HTR-8/SVneo (cell line): ENCODE results near the gene TBCCD1.

Source experiments
- DNase-seq: peaks from one replicate; pipeline ENCODE4 v3.0.0; 2011; ENCODE audit warnings: low spot score, mixed read lengths; ENCODE audit not compliant: insufficient read length
- FAIRE-seq: peaks from 2 replicates; lab custom pipeline; 2011; peaks lifted over from hg19 to GRCh38; lab: Jason Lieb, UNC

Gene TBCCD1

DNA sequence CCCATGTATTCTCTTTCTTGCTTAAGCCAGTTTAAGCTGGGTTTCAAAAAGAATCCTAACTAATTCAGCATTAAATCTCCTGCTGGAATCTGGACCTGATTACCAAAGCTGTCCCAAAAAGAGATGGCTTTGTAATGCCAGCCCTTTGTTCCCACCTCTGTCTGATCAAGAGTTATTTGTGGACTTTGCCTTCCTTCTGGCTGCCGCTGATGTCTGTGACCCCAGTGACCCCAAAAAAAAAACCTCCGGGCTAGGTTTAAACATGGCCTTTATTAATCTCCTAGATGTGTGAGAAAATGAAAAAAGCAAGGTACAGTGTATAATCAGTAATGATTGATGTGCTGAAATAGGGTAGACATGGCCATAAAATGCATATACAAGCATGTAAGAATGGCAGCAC lies 43.7 kb downstream of the TBCCD1 start:
- no peak for FAIRE-seq
- DNase-seq = no peak

GRCh38 chr3:186523022-186523421 lies 44.1 kb downstream of the TBCCD1 start:
- FAIRE-seq = no peak
- DNase-seq = no peak

GRCh38 chr3:186520957-186521842 lies 45.9 kb downstream of the TBCCD1 start:
- no peak for FAIRE-seq
- DNase-seq = no peak

DNA sequence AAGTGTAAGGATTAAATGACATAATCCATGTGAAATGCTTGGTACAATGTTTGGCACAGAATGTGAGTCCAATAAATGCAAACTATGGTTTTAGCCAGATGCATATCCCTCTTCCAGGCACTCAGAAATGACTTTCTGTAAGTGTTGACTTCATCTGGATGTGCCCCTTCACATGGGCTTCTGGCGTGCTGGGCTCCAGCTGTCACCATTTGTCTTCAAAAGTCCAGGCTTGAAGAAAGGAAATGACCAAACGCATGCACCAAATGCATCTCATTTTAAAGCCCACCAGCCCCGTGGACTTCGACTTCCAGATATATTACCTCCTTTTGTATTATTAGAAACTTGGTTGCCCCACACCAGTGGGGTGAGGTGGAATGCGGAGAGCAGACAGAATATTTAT lies 46.7 kb downstream of the TBCCD1 start:
- FAIRE-seq (no peak), DNase-seq (no peak)

DNA sequence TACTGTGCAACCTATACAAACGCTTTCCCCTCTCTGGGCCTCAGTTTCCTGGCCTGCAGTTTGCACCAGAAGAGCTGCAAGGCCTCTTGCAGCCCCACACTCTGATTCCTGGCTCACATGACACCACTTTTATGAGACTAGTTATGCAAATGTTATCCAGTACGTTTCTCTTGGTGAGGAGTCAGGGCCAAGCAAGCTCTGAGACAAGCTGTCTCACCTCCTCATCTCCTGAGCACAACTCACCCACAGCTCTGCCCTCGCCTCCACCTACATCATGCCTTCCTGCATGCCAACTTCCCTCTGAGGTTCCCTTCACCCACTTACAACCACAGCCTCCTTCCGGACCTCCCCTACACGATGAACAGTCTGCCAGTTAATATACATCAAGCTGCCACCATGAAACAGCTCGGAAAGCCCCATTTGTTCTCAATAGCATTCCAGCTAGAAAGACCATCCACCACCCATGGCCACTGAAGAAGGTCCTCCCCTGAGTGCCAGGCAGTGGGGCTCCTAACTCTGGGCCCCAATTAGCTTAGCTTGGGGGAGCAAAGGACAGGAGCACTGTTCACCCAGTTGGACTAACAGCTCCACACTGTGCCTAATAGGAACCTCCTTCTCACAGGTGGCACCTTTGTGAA lies 48.0 kb downstream of the TBCCD1 start:
- FAIRE-seq (no peak), DNase-seq (no peak)

DNA sequence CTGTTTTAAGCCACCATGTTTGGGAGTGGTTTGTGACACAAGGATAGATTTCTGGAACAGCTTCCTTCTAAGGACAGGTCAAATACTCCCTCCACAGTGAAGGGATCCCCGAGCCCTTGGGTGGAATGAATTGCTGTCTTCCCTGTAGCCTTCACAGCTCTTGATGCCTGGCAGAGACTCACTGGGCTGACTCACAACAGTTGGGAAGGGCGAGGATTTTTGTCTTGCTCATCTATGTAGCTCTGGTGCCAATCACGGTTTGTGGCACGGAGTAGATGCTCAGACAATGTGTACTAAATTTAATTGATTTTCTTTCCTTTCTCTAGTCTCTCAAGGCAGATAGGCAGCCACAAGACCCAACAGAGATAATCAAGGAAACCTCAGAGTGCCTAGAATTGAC lies 49.9 kb downstream of the TBCCD1 start:
- no peak for FAIRE-seq

GRCh38 chr3:186516646-186517045 lies 50.5 kb downstream of the TBCCD1 start:
- no peak for FAIRE-seq
- DNase-seq = no peak

More for the DNA sequence above, 49.9 kb downstream of the TBCCD1 start:
- DNase-seq = no peak

GRCh38 chr3:186515125-186515524 lies 52.0 kb downstream of the TBCCD1 start:
- FAIRE-seq = no peak

DNA sequence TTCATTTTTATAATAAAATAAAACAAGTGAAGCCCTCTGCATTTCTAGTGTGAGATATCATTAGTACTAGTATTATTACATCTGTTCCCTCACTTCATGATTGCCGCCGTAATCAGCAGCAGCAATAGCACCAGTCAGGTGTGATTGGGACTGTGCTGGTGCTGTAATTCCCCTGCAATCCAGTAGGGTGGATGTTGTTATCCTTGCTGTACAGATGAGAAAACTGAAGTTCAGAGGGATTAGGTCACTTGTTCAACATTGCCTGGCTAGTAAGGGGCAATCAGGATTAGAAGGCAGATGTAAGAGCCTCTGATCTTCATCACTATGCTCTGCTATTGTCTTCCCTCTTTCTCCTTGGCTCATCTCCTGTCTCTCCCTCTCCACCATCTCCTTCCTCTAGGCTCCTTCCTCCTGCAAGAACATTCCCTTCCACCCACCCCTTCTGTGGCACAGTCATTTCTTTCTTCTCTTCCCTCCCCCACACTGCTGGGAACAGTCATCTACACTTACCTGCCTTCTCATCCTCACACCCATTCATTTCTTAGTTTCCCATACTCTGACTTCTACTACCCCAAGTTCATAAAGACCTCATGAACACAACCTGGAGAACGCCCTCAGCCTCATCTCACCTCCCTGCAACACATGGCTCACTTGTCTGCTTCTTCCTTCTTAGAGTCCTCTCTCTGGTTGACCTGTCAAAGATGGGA lies 52.7 kb downstream of the TBCCD1 start:
- FAIRE-seq (no peak), DNase-seq (no peak)

More at GRCh38 chr3:186515125-186515524, 52.0 kb downstream of the TBCCD1 start:
- DNase-seq = no peak

- DNase-seq (no peak), FAIRE-seq (no peak)
Measured at GRCh38 chr3:186513386-186513785, 53.8 kb downstream of the TBCCD1 start.

- FAIRE-seq (no peak), DNase-seq (no peak)
Measured at GRCh38 chr3:186512570-186513302, 54.4 kb downstream of the TBCCD1 start.

DNA sequence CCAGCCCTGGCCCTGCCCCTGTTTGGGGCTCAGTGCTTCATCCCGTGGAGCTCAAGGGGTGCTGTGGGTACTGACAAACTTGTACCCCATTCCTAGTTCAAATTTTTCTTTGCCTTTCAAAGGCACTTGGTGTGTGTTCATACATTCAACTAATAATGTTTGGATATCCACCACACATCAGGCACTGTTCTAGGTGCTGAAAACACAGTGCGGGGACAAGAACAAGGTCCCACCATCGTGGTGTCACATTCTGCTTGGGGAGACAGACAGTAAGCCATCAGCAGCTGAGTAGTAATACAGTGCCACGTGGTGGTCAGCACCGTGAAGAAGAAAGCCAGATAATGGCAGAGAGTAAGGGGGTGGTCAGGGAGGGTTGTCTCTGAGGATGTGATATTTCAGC lies 55.4 kb downstream of the TBCCD1 start:
- FAIRE-seq = peak; percentile 46
- DNase-seq = no peak

DNA sequence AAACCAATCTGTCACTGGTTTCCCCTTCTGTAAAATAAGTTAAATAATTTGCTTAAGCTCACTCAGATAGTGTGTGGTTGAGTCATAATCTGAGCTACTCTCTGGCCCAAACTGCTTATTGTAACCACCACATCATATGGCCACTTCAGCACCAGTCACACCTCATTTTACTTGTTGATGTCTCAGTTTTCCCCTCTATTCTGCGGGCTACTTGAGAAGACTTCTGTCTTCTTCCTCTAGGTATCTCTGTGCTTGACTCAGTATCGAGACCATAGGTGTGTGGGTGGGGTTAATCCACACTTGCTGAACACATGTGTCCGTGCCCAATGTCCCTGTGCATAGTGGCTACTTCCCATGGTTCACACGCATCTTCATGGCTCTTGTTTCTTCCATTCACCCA lies 55.9 kb downstream of the TBCCD1 start:
- no peak for DNase-seq
- no peak for FAIRE-seq

- FAIRE-seq (no peak), DNase-seq (no peak)
Measured at GRCh38 chr3:186510374-186511079, 56.6 kb downstream of the TBCCD1 start.

- FAIRE-seq (no peak), DNase-seq (no peak)
Measured at GRCh38 chr3:186509423-186509822, 57.7 kb downstream of the TBCCD1 start.

DNA sequence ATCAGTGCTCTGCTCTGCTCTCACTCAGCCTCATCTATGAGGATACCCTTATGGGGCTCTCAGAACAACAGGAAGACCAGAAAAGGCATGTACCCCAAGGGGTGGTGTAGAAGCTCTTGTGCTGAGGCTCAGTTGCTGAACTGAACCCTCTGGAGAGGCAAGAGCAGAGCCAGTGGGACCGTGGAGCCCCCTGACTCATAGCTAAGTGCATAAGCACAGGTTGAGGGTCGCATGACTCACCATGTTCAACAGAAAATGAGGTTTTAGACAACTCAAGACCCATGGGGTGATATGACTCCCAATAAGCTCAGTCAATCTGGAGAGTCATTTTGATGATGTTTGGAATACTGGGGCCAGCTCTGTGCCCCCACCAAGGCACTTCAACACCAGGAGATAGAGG lies 60.3 kb downstream of the TBCCD1 start:
- FAIRE-seq = no peak

DNA sequence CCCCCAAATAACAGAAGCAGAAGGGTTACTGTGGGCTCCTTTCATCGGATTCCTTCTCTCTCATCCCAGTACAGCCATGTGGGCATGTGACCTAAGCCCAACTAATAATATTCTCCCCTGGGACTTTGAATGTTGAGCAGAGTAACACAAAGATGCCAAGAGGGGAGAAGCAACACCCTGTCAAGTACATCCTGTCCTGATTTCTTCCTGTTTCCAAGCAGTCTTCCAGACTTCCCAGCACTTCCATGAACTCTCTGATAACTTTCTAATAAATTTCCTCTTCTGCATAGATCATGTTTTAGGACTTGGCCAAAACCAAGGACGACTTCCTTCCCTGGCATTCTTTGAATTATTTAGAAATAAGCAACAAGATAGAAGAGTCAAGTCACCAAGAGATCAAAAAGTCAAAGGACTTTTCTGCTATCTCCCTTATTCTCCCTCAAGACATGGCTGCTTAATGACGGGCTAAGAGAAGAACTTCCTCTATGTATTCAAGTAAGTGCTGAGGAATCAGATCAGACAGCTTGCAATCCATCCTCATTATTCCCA lies 60.9 kb downstream of the TBCCD1 start:
- no peak for DNase-seq
- no peak for FAIRE-seq

More for the DNA sequence above, 60.3 kb downstream of the TBCCD1 start:
- DNase-seq = no peak

- FAIRE-seq (no peak), DNase-seq (no peak)
Measured at GRCh38 chr3:186502966-186503712, 64.0 kb downstream of the TBCCD1 start.
